NCI-H2171 treated with DMSO at 0.1 percent for 48 hours (cell line): ENCODE measurements around the gene PDPK1.
"Not testable (repeated sequence)": the region's sequence is repeated elsewhere in the genome, so short reads cannot be mapped to it uniquely, and the experiment has no call there.

Source experiments
- DNase-seq: peaks from one replicate; lab custom pipeline; 2025; lab: John Stamatoyannopoulos, UW

Gene PDPK1

DNA sequence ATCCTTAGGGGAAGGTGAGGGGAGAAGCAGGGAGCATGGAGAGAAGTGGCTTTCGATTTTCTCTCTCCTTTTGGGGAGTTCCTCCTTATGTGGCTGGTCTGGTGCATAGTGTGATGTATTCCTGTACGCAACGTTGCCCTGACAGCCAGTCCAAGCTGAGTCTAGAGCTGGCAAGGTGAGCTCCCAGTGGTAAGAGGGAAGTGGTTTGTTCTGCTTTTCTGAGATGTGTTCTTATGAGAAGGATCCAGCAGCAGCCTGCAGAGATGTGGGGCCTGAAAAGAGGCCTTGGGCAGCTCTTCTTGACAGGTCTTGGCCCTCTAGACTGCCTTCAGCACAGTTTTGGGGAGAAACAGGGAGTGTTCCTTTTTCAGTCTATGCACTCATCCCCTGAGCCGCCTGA, 3.1 kb downstream of the PDPK1 start:
- DNase-seq, result not testable (repeated sequence)

DNA sequence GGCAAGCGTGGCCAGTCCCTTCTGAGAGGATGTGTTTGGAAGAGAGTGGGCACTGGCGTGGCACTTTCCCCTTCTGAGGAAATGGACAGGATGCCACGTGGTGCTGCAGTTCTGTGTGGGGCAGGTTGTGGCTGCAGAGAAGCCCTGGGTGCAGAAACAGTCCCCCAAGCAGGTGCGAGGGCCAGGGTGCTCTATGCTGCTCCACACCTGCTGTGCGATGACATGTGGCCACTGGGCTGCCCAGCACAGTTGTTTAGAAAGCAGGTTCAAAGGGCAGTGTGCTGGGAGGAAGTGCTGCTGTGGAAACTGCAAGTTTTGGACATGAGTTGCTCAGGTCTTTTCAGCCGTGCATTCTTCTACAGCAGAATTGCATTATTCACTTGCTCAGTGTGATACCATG, 3.6 kb downstream of the PDPK1 start:
- not testable (repeated sequence) for DNase-seq

DNA sequence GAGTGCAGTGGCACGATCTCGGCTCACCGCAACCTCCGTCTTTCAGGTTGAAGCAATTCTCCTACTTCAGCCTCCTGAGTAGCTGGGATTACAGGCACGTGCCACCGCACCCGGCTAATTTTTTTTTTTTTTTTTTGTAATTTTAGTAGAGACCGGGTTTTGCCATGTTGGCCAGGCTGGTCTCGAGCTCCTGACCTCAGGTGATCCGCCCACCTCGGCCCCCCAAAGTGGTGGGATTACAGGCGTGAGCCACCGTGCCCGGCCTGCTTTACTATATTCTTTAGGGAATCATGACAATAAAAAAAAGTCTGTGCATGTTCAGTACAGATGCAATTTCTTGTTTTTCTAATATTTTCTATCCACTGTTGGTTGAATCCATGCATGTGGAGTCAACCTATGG, 6.0 kb downstream of the PDPK1 start:
- DNase-seq, result not testable (repeated sequence)

DNA sequence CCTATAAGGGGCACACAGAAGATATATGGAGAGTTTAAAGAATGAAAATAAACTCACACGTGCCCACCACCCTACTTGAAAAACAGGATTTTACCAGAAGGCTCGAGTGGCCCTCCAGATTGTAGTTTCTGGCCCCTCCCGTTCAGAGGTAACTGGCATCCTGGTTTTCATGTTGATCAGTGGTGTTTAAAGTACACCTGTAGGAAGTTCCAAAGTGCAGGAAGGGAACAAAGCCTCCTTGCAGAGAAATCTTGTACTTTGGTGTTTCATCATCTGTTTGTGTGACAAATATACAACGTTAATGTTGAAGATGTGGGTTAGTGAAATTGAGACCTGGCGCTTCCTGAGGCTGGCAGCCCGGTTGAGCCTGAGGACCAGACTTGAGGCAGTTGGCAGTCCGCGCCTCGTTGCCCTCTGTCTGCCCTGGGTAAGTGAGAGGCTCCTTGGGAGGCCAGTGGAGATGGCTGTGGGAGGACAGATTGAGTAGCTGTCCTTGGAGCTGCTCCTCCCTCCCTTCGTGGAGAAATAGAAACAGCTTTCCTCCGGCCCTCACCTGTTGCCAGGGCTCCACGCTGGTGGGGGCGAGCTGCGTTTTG, 12.6 kb downstream of the PDPK1 start:
- not testable (repeated sequence) for DNase-seq

DNA sequence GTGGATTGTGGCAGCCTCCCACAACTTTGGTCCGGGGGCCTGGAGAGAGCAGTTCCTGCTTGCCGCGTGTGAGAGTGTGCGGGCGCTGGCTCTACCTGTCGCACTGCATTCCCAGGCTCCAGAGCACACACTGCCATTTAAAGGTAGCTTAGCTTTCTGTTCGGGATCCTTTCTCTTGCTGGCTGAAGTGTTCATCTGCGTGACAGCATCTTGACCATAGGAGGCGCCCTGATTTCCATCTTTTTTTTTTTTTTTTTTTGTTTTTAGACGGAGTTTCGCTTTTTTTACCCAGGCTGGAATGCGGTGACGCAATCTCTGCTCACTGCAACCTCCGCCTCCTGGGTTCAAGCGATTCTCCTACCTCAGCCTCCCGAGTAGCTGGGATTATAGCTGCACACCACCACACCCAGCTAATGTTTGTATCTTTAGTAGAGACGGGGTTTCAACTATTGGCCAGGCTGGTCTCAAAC, 13.6 kb downstream of the PDPK1 start:
- not testable (repeated sequence) for DNase-seq

DNA sequence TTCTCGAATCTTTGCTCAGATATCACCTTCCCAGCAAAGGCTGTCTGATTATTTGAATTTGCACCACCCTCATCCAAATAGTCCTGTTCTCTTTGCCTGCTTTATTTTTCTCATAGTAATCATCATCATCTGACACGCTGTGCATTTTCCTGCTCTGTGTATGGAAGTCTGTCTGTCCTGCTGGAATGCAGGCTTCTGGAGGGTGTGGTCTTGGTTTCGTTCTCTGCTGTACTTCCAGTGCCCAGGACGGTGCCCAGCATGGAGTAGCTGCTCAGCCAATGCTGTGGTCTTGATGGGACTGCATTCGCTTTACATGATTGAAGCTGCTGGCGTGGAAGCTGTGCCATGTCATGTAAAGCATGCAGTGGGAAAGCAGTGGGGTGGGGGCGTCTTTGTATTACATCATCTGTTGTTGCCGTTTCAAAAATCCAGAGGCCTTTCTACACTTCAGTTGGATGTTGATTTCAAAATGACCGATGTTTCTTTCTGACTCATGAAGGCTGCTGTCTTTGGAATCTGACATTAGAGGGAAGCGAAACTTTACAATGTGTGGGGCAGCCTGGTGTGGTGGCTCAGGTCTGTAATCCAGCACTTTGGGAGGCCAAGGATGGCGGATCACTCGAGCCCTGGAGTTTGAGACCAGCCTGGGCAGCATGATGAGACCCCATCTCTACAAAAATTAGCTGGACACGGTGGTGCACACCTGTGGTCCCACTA, 17.0 kb downstream of the PDPK1 start:
- DNase-seq, result not testable (repeated sequence)

DNA sequence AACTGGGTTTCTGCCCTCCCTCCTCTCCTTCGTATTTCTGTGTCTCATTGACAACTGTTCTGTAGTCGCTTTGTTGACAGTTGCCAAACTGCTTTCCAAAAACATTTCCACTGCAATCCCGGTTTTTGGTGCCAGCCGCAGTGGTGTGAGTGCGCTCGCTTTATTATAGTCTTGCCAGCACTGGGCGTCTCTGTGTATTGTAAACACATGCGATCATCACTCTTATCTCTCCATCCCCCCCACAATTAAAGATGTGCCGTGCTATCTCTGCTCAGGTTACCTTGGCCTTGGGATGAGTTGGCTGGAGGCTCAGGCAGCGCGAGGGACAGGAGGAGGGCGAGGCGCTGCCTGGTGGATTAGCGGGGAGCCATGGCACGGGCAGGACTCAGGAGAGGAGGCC, 19.3 kb downstream of the PDPK1 start:
- DNase-seq, result not testable (repeated sequence)

DNA sequence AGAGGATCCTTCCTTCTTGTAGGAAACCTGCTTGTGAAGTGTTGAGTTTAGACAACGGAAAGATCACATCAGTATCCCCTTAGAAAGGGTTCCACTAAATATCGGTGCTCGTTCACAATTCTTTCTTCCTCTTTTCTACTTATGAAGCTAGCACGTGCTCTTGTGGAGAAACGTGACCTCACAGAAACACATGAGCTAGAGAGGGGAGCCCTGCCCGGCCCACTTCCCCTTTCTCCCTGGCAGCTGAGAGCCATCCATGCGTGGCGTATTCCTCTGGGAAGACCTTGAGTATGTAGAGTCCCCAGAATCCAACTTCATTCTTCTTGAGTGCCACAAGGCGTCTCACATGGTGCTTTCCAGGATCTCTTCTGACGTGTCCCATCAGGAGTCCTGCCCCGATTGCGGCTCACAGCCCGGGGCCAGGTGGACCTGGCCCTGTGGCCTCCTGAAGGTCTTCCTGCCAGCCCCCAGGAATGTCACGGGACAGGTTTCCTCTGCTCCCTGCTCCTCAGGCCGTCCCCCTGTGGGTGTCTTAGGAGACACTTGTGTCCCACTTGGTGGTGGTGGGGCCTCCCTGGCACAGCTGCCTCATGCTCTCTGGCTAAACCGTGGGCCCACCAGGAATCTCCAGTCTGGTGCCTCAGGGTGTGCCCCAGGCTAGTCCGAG, 22.4 kb downstream of the PDPK1 start:
- DNase-seq, result not testable (repeated sequence)

DNA sequence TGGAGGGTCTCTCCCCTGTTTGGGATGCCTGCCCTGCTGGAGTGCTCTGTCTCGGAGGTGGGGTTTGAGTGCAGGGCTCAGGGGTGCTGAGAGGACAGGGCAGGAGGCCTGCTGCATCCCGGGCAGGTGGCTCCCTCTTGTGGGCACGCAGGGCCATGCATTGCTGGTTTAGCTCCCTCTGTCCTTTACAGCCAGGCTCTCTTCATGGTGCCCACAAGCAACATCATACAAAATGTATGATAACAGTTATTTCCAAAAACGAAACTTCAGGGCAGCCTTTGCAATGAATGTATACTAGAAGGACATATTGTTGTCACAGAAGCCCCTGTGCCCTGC, 22.9 kb downstream of the PDPK1 start:
- DNase-seq, result not testable (repeated sequence)

DNA sequence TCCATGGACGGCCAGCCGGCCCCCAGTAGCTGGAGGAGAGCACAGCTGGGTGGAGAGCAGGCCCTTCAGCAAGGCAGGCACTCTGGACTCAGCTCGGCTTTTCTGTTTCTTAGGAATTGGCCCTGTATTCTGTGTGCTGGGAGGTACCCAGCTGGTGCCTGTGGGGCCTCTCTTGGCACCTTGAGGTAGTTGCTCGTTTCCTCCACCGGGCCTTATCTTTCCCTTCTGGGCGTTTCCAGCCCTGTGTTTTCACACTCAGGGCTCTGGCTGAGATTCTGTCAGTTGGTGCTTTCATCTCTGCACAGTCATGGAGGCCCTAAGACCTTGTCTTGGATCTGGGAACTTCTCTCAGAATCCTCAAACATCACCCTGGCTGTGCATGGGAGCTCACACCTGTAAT, 29.7 kb downstream of the PDPK1 start:
- DNase-seq, result not testable (repeated sequence)

DNA sequence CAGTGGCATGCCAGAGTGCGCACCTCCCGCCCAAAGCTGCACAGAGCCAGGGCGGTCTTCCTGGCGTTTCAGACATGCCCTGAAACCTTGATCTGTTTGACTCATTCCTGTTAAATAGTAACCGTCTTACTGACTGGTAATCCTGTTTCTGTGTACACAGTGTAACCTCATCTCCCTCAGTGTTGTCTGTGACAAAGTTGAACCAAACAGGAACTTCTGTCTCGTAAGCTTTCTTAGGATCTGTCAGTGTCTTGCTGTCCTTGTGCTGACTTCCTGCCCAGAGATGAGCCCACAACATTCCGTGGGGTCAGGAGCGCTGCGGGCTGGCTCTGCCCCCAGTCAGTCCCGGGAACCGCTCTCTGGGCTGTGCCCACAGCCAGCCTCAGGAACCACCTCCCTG, 30.8 kb downstream of the PDPK1 start:
- not testable (repeated sequence) for DNase-seq

DNA sequence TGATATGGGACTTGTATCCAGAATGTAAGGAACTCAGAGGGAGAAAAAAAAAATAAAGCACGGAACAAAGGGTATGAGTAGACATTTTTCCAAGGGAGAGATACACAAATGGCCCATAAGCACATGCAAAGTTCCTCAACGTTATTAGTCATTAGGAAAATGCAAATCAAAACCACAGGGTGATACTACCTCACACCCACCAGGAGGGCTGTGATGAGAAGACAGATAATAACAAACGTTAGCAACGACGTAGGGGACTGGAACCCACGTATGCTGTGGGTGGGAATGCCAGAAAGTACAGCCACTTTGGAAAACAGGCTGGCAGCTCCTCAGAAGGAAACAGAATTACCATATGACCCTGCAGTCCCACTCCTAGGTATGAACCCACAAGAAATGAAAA, 34.9 kb downstream of the PDPK1 start:
- DNase-seq, result not testable (repeated sequence)

DNA sequence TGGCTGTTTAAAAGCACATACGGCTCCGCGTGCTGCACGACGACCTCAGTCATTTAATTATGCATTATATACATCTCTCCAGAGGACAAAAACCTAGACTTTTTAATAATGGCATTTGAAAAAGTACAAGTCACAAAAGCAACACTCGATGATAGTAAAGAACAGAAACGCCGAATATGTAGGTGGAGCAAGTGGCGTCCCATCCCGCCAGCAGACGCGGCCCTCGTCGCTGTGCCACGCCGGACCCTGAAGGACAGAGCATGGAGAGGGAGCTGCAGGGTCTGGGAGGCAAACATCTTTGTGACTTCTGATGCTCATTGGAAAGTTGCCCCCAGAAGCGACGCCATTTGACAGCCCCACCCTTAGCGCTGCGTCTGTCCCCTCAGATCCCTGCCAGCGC, 38.0 kb downstream of the PDPK1 start:
- DNase-seq, result not testable (repeated sequence)

DNA sequence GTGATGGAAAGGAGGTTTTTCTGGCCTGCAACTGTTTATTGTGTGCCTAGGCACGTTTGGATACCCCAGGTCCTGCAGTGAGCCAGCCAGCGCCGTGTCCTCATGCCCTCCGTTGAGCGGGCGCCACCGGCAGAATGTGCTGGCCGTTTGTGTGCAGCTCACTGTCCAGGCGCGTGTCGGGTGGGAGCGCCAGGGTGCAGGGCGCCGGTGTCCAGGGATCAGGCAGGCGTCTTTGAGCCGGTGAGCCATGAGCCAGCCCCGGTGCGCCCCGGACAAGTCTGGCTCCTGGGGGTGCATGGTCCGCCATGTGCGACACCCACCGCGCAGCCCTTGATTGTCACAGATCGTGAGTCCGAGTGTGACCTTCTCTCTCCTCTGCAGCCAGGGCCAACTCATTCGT, 39.2 kb downstream of the PDPK1 start:
- DNase-seq, result not testable (repeated sequence)

DNA sequence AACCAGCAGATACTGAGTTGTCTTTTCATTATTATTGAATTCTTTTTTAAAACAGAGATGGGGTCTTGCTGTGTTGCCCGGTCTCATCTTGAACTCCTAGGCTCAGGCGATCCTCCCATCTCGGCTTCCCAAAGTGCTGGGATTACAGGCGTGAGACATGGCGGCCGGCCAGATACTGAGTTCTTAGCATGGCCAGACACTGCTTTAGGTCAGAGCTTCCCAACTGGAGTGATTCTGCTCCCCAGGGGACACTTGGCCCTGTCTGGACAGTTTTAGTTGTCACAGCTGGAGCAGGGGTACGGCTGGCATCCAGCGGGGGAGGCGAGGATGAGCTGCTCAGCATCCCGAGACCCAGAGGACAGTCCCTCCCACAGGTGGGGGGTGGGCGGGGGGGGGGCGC, 41.1 kb downstream of the PDPK1 start:
- not testable (repeated sequence) for DNase-seq

DNA sequence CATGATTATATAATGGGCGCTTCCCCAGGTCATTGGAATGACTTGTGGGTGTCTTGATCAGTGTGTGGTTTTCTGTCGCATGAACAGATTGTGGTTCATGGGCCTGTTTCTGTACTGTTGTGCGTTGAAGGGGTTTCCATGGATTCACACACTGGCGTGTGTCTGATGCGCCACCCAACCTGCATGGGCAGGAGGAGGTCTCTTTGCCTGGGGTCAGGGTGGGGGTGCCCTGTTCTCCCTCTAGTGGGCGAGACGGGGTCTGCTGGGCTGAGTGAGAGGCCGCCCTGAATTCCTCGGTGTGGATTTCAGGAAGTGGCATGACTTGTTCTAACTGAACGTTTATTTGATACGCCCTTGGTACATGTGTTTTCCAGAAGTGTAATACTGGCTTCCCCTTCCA, 42.3 kb downstream of the PDPK1 start:
- DNase-seq, result not testable (repeated sequence)

DNA sequence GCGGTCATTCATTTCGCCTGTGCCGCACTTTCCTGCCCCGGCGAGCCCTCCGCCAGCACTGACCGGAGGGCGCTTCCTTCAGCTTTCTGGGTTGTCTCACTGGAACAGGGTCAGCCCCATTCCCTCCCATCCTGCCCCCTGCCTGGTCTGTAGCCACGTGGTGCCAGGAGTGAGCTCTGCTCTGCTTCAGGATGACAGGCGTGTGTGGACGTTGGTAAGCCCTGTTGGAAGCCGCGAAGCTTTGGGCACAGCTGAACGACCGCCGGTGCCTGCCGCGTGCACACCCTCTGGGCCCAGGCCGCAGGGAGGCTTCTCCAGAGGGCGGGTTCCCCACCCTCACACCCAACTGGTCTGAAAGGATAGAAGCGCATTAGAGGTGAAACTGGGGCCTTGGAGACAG, 43.0 kb downstream of the PDPK1 start:
- DNase-seq, result not testable (repeated sequence)

DNA sequence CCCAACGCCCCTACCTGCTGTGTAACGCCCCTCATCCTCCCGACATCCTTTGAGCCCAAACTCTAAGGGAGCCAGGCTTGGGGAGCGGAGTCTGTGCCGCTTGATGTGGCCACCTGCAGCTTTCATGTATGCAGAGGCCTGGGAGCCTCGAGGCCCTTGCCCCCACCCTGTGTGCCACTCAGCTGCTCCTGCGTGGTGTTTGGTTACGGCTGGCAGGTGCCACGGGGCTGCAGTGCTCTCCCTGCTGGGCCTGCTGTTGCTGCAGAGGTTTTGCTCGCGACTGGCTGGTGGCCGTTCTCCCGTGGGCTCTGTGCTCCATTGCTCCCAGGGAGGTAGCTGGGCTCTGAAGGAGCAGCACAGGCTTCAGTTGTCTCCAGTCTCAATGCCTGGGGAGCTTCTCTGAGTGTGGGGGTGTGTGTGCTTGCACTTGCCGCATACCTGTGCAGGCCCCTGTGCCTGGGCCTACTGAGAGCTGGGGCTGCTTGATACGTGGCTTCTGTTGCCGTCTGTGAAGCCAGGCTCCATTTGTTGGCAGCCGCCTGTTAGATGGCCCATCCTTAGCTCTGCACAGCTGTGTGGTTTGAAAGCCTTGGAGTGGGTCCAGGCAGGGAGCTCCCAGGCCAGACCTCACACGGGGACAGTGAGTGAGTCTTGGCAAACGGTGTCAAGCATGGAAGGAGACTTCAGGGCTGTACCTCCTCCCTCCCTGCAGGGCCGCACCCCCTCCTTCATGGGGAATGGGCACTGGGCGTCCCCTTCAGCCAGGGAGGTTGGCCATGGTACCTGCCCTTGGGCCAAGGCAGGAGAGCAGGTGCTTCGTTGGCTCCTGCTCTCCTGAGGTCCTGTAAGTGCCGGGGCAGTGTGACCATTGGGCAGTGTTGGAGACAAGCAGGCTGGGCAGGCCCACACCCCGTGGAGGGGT, 47.2 kb downstream of the PDPK1 start:
- DNase-seq, result peak; percentile 41

DNA sequence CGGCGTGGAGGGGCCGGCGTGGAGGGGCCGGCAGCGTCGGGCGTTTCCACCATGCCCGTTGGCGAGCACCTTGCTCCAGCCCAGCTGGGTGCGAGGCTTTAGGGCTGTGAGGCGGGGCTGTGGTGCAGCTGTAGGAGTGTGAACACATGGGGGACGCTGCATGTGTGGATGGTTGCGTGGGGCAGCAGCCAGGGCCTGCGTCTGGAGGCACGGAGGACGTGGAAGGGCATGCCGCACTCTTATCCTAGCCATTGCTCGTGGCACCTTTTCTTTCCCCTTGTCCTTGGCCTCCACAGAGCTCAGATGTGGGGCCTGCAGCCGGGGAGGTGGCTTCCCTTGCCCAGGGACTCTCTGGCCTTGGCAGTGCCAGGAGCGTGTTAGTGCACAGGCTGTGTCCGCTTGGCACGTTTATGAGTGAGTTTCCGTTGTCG, 47.8 kb downstream of the PDPK1 start:
- DNase-seq, result no peak

DNA sequence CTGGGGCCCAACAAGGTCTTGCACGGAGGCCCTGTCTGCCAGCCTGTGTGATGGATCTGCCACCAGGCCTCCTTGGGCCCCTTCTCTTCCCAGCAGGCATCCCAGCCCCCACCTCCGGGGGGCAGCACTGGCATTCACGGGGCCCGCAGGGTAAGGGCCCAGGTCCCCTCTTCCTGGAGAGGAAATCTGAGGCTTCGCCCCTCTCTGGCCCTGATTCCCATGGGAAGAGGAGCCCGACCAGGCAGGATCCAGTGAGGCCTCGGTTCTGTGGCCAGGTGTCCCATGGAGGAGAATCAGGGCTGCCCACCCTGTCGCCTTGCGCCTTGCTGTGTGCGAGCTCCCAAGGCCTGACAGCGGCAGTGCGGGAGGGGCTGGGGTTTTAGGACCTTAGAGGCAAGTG, 48.4 kb downstream of the PDPK1 start:
- DNase-seq, result no peak

DNA sequence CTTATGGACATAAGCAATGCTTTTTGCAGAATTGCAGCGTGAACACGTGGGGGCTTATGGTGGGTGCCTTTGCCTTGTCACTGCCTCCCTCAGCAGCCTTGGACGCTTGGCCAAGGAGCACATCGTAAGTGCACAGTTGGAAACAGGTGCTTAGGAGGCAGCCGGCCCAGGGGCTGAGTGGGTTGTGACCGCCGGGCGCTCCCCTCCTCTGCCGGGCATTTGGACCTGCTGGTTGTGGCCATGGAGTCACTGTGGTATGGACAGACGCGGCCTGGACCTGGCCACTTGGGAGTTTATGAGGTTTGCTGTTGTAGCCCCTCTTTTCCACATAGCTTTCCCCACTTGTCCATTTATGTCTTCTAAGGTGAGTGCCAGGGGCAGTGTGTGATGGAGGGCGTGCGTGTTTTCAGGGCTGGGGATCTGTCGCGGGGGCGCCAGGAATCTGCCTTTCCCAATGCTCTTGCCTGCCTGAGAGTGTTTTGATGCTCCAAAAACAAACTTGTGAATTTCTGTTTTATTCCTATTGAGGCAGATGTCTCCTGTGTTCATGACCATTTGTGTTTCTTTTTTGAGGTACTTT, 49.2 kb downstream of the PDPK1 start:
- DNase-seq, result no peak
